ENCODE data around the gene SAA1.
"Not testable (repeated sequence)": the region's sequence is repeated elsewhere in the genome, so short reads cannot be mapped to it uniquely, and the experiment has no call there.

SAA1 gene

GRCh38 chr11:18265949-18266348 is at the start of gene SAA1:
TSS of gene SAA1 (plus strand) at chr11:18266264. CDS start at chr11:18266888, 624 bp downstream.
- no peak for DNase-seq (ENCODE audit: low spot score)

- DNase-seq (ENCODE audit: low spot score), result no peak
Observed at GRCh38 chr11:18221274-18221876, 44.7 kb upstream of the SAA1 start.

DNA sequence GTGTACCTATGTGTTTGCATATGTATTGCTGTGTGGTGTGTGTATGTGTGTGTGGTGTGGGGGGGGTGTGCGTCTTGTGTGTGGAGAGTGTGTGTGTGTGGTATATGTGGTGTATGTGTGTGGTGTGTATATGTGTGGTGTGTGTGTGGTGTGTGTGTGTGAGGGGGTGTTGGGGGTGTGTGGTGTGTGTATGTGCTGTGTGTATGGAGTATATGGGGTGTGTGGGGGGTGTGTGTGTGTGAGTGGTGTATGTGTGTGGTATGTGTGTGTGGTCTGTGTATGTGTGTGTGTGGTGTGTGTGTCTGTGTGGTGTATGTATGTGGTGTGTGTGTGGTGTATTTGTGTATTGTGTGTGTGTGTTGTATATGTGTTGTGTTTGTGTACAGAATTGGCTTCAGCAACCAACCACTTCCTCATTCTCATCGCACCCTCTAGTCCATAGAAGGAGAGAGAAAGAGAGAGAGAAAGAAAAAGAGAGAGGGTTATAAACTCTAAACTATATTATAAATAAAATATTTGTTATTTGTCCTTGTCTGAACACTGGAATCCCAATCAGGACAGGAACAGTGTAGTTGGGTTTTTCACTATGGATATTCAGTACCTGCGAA is 43.1 kb upstream of the SAA1 start:
- DNase-seq (ENCODE audit: low spot score), result no peak

- no peak for DNase-seq (ENCODE audit: low spot score)
Observed at GRCh38 chr11:18223591-18224387, 42.3 kb upstream of the SAA1 start.

DNA sequence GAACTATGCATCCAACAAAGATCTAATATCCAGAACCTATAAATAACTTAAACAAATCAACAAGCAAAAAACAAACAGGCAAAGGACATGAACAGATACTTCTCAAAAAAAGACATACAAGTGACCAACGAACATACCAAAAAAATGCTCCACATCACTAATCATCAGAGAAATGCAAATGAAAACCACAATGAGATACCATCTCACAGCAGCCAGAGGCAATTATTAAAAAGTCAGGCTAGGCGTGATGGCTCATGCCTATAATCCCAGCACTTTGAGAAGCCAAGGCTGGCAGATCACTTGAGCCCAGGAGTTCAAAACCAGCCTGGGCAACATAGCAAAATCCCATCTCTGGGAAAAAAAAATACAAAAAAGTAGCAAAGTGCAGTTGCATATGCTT is 40.2 kb upstream of the SAA1 start:
- no peak for DNase-seq (ENCODE audit: low spot score)

GRCh38 chr11:18229501-18229900 is 36.6 kb upstream of the SAA1 start:
- no peak for DNase-seq (ENCODE audit: low spot score)

GRCh38 chr11:18230859-18231258 is 35.2 kb upstream of the SAA1 start:
- DNase-seq (ENCODE audit: low spot score), result no peak

DNA sequence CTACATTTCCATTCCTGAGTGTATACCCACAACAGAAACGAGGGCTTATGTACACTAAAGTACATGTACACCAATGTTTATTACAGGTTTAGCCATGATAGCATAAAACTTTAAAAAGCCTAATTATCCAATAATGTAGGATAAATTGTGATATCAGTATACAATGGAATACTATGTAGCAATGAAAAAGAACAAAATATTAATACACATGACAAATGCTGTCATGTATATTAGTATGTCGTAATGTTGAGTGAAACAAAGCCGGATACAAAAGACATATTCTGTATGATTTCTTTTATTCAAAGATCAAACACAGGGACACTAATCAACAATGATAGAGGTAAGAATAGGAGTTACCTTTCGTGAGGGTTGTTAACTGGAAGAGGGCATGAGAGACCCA is 32.2 kb upstream of the SAA1 start:
- no peak for DNase-seq (ENCODE audit: low spot score)

- DNase-seq (ENCODE audit: low spot score), result no peak
Observed at GRCh38 chr11:18235394-18236334, 30.4 kb upstream of the SAA1 start.

DNA sequence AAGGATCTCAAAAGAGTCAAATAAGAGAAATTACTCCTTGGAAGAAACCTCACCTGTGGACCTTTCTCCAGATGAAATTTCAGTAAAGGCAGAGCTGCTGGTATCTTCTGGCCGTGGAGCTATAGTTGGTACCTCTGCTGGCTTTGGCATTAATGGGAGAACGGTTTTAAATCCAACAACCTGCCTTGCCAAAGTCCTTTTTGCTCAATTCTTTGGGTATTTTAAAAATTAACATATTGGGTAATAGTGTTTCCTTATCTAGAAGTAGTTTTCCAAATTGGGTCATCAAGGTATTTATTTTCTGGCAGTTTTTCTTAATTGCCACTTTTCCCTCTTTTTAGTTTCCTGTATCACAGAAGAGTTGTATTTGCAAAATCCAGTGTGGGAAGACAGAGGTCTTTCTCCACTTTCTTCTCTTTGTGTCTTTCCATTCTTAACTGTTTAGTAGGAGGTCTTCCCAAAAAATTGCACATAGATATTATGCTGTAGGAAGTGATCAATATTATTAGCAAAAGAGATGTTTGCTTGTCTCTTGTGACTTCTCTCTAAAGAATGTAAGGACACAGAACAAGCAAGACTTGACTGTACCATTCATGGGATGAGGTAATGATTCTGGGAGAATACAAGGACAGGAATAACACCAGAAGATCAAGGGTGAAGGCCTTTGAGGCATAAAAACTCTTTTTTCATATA is 29.3 kb upstream of the SAA1 start, which contains the start of gene SAA4:
Gene SAA4 (minus strand): TSS at position 139 of the 693 bp plus-strand sequence. CDS start 876 bp downstream, outside the sequence.
- DNase-seq (ENCODE audit: low spot score), result no peak

DNA sequence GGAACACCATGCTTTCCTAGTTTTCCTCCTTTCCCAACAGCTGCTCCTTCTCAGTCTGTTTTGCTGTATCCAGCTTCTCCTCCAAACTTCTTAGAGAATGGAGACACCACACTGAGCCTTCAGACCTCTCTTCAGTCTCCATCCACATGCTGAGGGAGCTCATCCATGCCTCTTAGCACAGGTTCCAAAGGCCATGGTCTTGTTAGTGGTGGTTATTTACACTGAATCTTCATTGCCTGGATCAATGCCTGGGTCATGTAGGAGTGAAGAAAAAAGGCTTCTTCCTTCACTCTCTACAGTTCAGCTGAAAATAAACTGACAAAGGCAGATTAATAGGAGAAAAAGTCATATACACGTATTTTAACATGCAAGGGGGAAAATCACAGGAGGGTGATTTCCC is 26.4 kb upstream of the SAA1 start:
- no peak for DNase-seq (ENCODE audit: low spot score)

GRCh38 chr11:18243783-18244362 is 22.2 kb upstream of the SAA1 start:
- DNase-seq (ENCODE audit: low spot score), result peak; percentile 77

- DNase-seq (ENCODE audit: low spot score), result no peak
Observed at GRCh38 chr11:18245396-18245795, 20.7 kb upstream of the SAA1 start.

DNA sequence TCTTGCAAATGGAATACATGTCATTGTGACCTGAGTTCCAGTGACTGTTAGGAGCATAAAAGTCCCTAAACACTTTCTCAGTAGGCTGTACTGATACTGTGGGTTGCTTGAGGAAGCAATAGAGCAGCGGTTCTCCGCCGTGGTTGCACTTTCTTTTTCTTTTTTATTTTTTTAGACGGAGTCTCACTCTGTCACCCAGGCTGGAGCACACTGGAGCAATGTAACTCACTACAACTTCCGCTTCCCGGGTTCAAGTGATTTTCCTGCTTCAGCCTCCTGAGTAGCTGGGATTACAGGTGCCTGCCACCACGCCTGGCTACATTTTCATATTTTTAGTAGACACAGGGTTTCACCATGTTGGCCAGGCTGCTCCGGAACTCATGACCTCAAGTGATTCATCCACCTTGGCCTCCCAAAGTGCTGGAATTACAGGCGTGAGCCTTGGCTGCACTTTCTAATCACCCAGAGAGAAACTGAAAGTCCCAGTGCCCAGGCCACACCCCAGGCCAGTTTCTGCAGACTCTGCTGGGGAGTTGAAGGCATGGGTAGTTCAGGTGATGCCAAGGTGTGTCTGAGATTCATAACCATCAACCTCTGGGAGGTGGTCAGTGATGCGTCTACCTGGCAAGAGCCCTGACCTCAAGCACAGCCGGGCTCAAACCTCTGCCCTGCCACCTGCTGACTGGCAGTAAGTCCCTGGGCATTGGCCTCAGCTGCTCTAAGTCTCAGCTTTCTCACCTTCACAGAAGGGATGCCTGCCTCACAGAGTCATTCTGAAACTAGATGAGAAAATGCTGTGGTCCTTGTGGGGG is 19.5 kb upstream of the SAA1 start:
- not testable (repeated sequence) for DNase-seq (ENCODE audit: low spot score)

DNA sequence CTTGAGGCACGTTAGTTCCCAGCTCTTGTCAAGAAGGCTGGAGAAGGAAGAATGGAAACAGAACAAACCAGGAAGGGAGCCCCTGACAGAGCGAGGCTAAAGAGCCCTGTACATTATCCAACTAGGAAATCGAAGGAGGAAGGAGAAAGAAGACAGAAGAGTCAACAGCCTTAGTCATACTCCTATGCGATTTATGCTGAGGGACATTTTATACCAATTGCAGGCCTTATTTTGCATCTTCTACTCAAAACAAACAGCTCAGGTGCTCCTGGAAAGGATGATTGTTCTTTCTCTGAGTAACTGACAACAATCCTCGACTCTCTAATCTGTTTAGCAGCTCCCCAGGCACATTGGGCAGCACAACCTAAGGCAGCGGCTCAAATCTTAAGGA is 18.9 kb upstream of the SAA1 start:
- DNase-seq (ENCODE audit: low spot score), result not testable (repeated sequence)

DNA sequence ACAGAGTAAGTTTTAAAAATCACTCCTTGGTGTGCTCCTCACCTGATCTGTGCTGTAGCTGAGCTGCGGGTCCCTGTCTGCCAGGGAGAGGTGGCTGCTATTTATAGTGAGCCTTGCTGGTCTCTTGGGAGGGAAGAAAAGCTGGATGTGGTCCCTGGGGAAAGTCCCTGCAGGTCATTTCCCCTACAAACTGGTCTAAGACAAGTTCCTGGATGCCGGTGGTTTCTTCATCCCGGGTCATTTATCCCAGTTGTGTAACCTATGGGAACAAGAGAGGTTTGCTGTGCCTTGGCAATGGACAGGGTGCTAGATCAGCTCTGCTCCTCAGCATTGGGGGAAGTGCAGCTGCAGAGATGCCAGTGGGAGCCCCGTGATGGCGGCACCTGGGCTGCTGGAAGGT is 17.5 kb upstream of the SAA1 start, which contains the start of gene SAA2:
Gene SAA2 (minus strand): TSS at position 108 of the 400 bp plus-strand sequence. CDS start 657 bp downstream, outside the sequence.
- DNase-seq (ENCODE audit: low spot score), result no peak

- DNase-seq (ENCODE audit: low spot score), result no peak
Observed at GRCh38 chr11:18253233-18253632, 12.8 kb upstream of the SAA1 start.

DNA sequence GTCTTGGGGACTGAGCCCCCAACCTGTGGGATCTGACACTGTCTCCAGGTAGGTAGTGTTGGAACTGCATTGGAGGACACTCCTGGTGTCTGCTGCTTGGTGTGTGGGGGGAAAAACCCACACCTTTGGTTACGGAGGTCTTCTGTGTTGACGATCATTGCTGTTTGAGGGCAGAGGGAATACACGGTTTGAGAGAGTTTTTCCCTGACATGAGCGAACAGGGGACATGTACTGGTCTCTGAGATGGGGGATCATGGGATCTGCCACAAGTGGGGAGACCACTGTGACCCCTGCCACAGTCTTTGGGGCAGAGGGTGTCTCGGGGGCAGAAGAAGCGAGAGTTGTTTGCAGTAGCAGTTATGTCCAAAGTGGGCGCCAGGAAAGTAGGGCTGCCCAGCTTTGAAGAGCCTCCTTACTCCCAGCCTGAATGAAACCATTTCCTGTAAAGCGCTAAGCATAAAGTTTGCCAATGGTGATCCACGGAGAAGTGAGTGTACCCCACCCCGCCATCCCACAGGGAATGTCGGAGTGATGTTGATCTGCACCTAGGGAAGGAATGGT is 12.2 kb upstream of the SAA1 start:
- no peak for DNase-seq (ENCODE audit: low spot score)

DNA sequence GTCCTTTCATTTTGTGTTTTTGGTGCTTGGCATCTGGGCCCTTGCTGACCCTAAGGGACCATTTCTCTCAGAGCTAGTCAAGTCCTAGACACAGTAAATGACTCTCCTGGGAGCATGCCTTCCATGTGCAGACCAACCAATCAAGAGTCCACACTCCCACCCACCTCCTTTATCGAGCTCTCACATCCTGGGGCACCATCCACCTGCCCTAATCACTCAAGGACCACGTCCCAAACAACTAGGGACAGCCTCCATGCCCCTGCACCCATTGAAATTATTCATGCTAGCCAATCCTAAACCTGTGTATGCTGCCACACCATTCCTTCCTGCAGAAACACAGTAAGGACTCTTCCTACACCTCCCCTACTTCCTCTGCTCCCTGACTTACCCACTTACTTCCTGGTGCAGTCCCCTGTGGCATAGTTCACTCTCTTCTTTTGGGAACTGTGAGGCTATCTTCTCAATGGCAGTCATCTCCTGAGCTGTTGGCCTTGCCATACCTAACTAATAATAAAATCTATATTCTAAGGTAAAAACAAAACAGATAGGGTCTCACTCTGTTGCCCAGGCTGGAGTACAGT is 11.2 kb upstream of the SAA1 start:
- no peak for DNase-seq (ENCODE audit: low spot score)
